Panc1 (cell line): Measurements from ENCODE around the gene HOXC6. TPM values are rescaled to one million over a fixed set of nuclear protein-coding genes. Genes with fewer than 3 reads are reported as not detected.

ENCODE experiments used
- ATAC-seq: fragments of 200-7000 bp; cut with Tn5 transposase; 2 replicates; pipeline ENCODE4 v1.9.1; 2020; ENCODE audit warnings: mild to moderate bottlenecking, moderate library complexity
- BruUV-seq: library from RNA; stranded (reverse); fragments of 400-500 nt; replicated peaks from 2 replicates; lab custom pipeline; 2021; lab: Mats Ljungman, UMichigan
- CTCF ChIA-PET: fragments of 300-600 bp; sonication (Branson Sonifier 250); formaldehyde crosslinking; loops from one replicate; lab custom pipeline; 2022; ENCODE audit warnings: antibody characterized with exemption; lab: Charles Lee
- POLR2A ChIA-PET: fragments of 300-600 bp; sonication (Branson Sonifier 250); formaldehyde crosslinking; loops from one replicate; lab custom pipeline; 2022; ENCODE audit warnings: antibody characterized with exemption; lab: Charles Lee
- DNase-seq: peaks from one replicate; pipeline ENCODE4 v3.0.0-alpha.2; 2010; ENCODE audit warnings: low read depth, low spot score
- H3K27ac ChIP-seq: 2 replicates; pipeline ENCODE4 v1.5.1; 2011; ENCODE audit warnings: mild to moderate bottlenecking, low read length, inconsistent platforms
- H3K27me3 ChIP-seq: fragments of 200-500 bp; sonication (Bioruptor generic); 2 replicates; pipeline ENCODE4 v1.6.0; 2014; ENCODE audit warnings: low read length, inconsistent platforms; ENCODE audit not compliant: control insufficient read depth, insufficient read depth
- H3K36me3 ChIP-seq: fragments of 200-500 bp; sonication (Bioruptor generic); 2 replicates; pipeline ENCODE4 v1.5.1; 2014; ENCODE audit warnings: inconsistent platforms, mild to moderate bottlenecking, low read length, moderate library complexity; ENCODE audit not compliant: control insufficient read depth, insufficient read depth
- H3K4me1 ChIP-seq: 2 replicates; pipeline ENCODE4 v1.5.1; 2011; ENCODE audit warnings: inconsistent platforms, mild to moderate bottlenecking, low read length, moderate library complexity; ENCODE audit not compliant: control insufficient read depth, insufficient read depth
- H3K4me3 ChIP-seq, 2 experiments: 2 replicates each; pipeline ENCODE4 v1.5.1; 2011 to 2012; ENCODE audit warnings: low read depth in 2 of 2, low read length in 2 of 2, mild to moderate bottlenecking in 2 of 2, inconsistent platforms in 1 of 2, moderate library complexity in 1 of 2
- H3K9me3 ChIP-seq: fragments of 200-500 bp; sonication (Bioruptor generic); 2 replicates; pipeline ENCODE4 v1.5.1; 2014; ENCODE audit warnings: low read depth, mild to moderate bottlenecking, inconsistent platforms, low read length, moderate library complexity; ENCODE audit not compliant: control insufficient read depth, insufficient read depth
- CTCF ChIP-seq: fragments of 450-650 bp; IDR thresholded peaks from 2 replicates; pipeline ENCODE4 v1.5.1; 2017; ENCODE audit warnings: mild to moderate bottlenecking
- POLR2AphosphoS5 ChIP-seq: IDR thresholded peaks from 2 replicates; pipeline ENCODE4 v1.6.1; 2012; ENCODE audit warnings: mild to moderate bottlenecking, low read depth, low read length, moderate library complexity
- REST ChIP-seq, 2 experiments: IDR thresholded peaks; 2 replicates each; pipeline ENCODE4 v1.6.1; 2011 to 2012; ENCODE audit warnings: low read depth in 2 of 2, control low read depth in 1 of 2, low read length in 1 of 2, mild to moderate bottlenecking in 1 of 2, moderate library complexity in 1 of 2; ENCODE audit not compliant: insufficient read depth in 1 of 2
- SIN3A ChIP-seq: IDR thresholded peaks from 2 replicates; pipeline ENCODE4 v1.6.1; 2012; ENCODE audit warnings: low read depth, mild to moderate bottlenecking, low read length, moderate library complexity, borderline replicate concordance; ENCODE audit not compliant: insufficient read depth
- TCF7L2 ChIP-seq: IDR thresholded peaks from 2 replicates; pipeline ENCODE4 v1.6.1; 2011; ENCODE audit warnings: mild to moderate bottlenecking, low read depth, low read length, inconsistent platforms
- in situ Hi-C: cut with HindIII; loops from 2 replicates; pipeline ENCODE4 v1.10.0; 2016; ENCODE audit warnings: low sequenced_read_pairs, low pct_unique_long_range_greater_than_20kb
- intact Hi-C: fragments of 100-400 bp; cut with micrococcal nuclease; formaldehyde crosslinking; loops from one replicate; pipeline ENCODE4 v1.10.0; 2022; ENCODE audit not compliant: unreplicated experiment
- total RNA-seq: library from RNA; stranded (reverse); gene quantifications from one replicate; pipeline ENCODE4 v1.2.1, GENCODE V29; 2021; ENCODE audit not compliant: unreplicated experiment

HOXC6 gene
- total RNA-seq, 1 experiment from 2014 or later = 52.2 TPM

GRCh38 chr12:54045401-54045800, 17.2 kb downstream of the HOXC6 start:
- POLR2A ChIA-PET = no interaction called here

GRCh38 chr12:54045868-54046521, 17.8 kb downstream of the HOXC6 start:
- intact Hi-C loops (no loop called here), in situ Hi-C loops (no loop called here)
- POLR2A ChIA-PET = no interaction called here
- no peaks in the 10 kb centered on the region for H3K27me3 ChIP-seq
- H3K4me1 ChIP-seq = peaks cover 83% of the 10 kb centered on the region
- CTCF ChIA-PET = no interaction called here
- H3K4me3 ChIP-seq = no peak overlapping the region
- H3K36me3 ChIP-seq = no peaks in the 10 kb centered on the region
- no peak overlapping the region for H3K27ac ChIP-seq
- TF ChIP-seq CTCF (no peak), REST (IDR thresholded peaks at IDR 0.05; ENCODE audit: insufficient read depth in 1 of 2, low read depth in 2 of 2, low read length in 1 of 2) (no peak), TCF7L2 (no peak), POLR2AphosphoS5 (no peak), SIN3A (no peak)
- H3K9me3 ChIP-seq = no peaks in the 10 kb centered on the region
- BruUV-seq = no TSS peak
- ATAC-seq = no peak
- no peak for DNase-seq

More at GRCh38 chr12:54045401-54045800, 17.2 kb downstream of the HOXC6 start:
- Histone ChIP-seq H3K27me3 (no peaks in the 10 kb centered on the region), H3K9me3 (no peaks in the 10 kb centered on the region), H3K4me3 (no peak overlapping the region), H3K36me3 (no peaks in the 10 kb centered on the region), H3K4me1 (peaks cover 83% of the 10 kb centered on the region), H3K27ac (no peak overlapping the region; the same call in 1 of the 2 replicates)
- DNase-seq (no peak), ATAC-seq (no peak)
- intact Hi-C loops (no loop called here), in situ Hi-C loops (no loop called here)
- no TSS peak for BruUV-seq
- CTCF ChIA-PET = no interaction called here
- TF ChIP-seq REST (IDR thresholded peaks at IDR 0.05; ENCODE audit: insufficient read depth in 1 of 2, low read depth in 2 of 2, low read length in 1 of 2) (no peak), CTCF (no peak), TCF7L2 (no peak), SIN3A (no peak), POLR2AphosphoS5 (no peak)
